HFFc6 (cell line): ENCODE results near the gene MCM5. TPM values are rescaled to one million over a fixed set of nuclear protein-coding genes. Genes with fewer than 3 reads are reported as not detected.
"Not testable (repeated sequence)": the region's sequence is repeated elsewhere in the genome, so short reads cannot be mapped to it uniquely, and the experiment has no call there.

Experiments used
- DNase-seq: peaks from one replicate; pipeline ENCODE4 v3.0.0-alpha.2; 2018
- H3K27ac Mint-ChIP-seq: 2 replicates; pipeline ENCODE4 v1.8.0; 2020; ENCODE audit warnings: mild to moderate bottlenecking, mixed read lengths
- H3K27me3 Mint-ChIP-seq: 2 replicates; pipeline ENCODE4 v1.8.0; 2021; ENCODE audit warnings: mild to moderate bottlenecking, moderate library complexity, mixed read lengths; ENCODE audit not compliant: insufficient read depth
- H3K36me3 Mint-ChIP-seq: 2 replicates; pipeline ENCODE4 v1.8.0; 2021; ENCODE audit warnings: low read depth, mixed read lengths
- H3K4me1 Mint-ChIP-seq: 2 replicates; pipeline ENCODE4 v1.8.0; 2020; ENCODE audit warnings: low read depth, mixed read lengths
- H3K4me3 Mint-ChIP-seq: 2 replicates; pipeline ENCODE4 v1.8.0; 2020; ENCODE audit warnings: mild to moderate bottlenecking, moderate library complexity, mixed read lengths
- H3K9me3 Mint-ChIP-seq: 2 replicates; pipeline ENCODE4 v1.8.0; 2020; ENCODE audit warnings: mild to moderate bottlenecking, mixed read lengths
- CTCF ChIP-seq: fragments of 200-600 bp; sonication (generic); IDR thresholded peaks from 2 replicates; pipeline ENCODE4 v1.5.0; 2021; ENCODE audit warnings: antibody characterized with exemption, mild to moderate bottlenecking
- total RNA-seq, 6 experiments: library from RNA; stranded (reverse); fragmentation: NEBNext Ultra II Directional; extraction: Animal tissue kit (Norgen Biotek cat#: 25700); gene quantifications; 2 replicates in 1 of 6; 3 replicates in 5 of 6; pipeline ENCODE4 v1.2.3, GENCODE V29; 2021

Gene MCM5
- total RNA-seq, 6 experiments from 2014 or later = 41.1 to 96.3 (median 79.9) TPM

GRCh38 chr22:35394011-35394312 is 6.0 kb upstream of the MCM5 start:
- no peaks in the 10 kb centered on the region for H3K9me3 Mint-ChIP-seq
- DNase-seq = no peak
- H3K27me3 Mint-ChIP-seq = peaks cover 8% of the 10 kb centered on the region

GRCh38 chr22:35394810-35395563 is 5.0 kb upstream of the MCM5 start:
- Mint-ChIP-seq H3K36me3 (peaks cover 16% of the 10 kb centered on the region), H3K9me3 (no peaks in the 10 kb centered on the region), H3K27me3 (peaks cover 6% of the 10 kb centered on the region), H3K27ac (no peak overlapping the region), H3K4me1 (peaks cover 6% of the 10 kb centered on the region), H3K4me3 (no peak overlapping the region)
- DNase-seq = no peak
- no peak for TF ChIP-seq CTCF

More at GRCh38 chr22:35394011-35394312, 6.0 kb upstream of the MCM5 start:
- H3K36me3 Mint-ChIP-seq = peaks cover 20% of the 10 kb centered on the region
- TF ChIP-seq CTCF = no peak
- H3K4me1 Mint-ChIP-seq = no peaks in the 10 kb centered on the region
- H3K4me3 Mint-ChIP-seq = no peak overlapping the region
- 0 out of 2 replicates have a peak overlapping the region, but pooled peaks have one; percentile 11 for H3K27ac Mint-ChIP-seq

- H3K9me3 Mint-ChIP-seq, DNase-seq, H3K4me3 Mint-ChIP-seq, H3K27ac Mint-ChIP-seq, H3K27me3 Mint-ChIP-seq: not testable (repeated sequence)
- Mint-ChIP-seq H3K4me1 (peaks cover 17% of the 10 kb centered on the region), H3K36me3 (peaks cover 19% of the 10 kb centered on the region)
These were observed 3.3 kb upstream of the MCM5 start for GRCh38 chr22:35396622-35397021.

GRCh38 chr22:35397095-35397904 is 2.6 kb upstream of the MCM5 start:
- TF ChIP-seq CTCF = no peak
- Mint-ChIP-seq H3K36me3 (peaks cover 19% of the 10 kb centered on the region), H3K27me3 (peaks cover 6% of the 10 kb centered on the region), H3K4me3 (no peak overlapping the region), H3K27ac (no peak overlapping the region), H3K9me3 (no peaks in the 10 kb centered on the region), H3K4me1 (peaks cover 21% of the 10 kb centered on the region)
- no peak for DNase-seq

- Mint-ChIP-seq H3K27me3 (peaks cover 3% of the 10 kb centered on the region; the same call in 1 of the 2 replicates), H3K4me1 (peaks cover 26% of the 10 kb centered on the region), H3K4me3 (peak overlapping the region; percentile 41; the same call in 1 of the 2 replicates), H3K27ac (no peak overlapping the region), H3K36me3 (peaks cover 11% of the 10 kb centered on the region), H3K9me3 (no peaks in the 10 kb centered on the region)
- no peak for DNase-seq
- TF ChIP-seq CTCF = no peak
These were observed 1.4 kb upstream of the MCM5 start for GRCh38 chr22:35398591-35398973.

GRCh38 chr22:35399114-35399677 is 744 bp upstream of the MCM5 start:
- Mint-ChIP-seq H3K27ac (peak overlapping the region; percentile 93), H3K36me3 (peaks cover 6% of the 10 kb centered on the region), H3K9me3 (no peaks in the 10 kb centered on the region), H3K4me1 (peaks cover 26% of the 10 kb centered on the region), H3K27me3 (no peaks in the 10 kb centered on the region), H3K4me3 (peak overlapping the region; percentile 98)
- TF ChIP-seq CTCF = no peak
- no peak for DNase-seq
